ENCODE results near the gene MAGI2.

Gene MAGI2

DNA sequence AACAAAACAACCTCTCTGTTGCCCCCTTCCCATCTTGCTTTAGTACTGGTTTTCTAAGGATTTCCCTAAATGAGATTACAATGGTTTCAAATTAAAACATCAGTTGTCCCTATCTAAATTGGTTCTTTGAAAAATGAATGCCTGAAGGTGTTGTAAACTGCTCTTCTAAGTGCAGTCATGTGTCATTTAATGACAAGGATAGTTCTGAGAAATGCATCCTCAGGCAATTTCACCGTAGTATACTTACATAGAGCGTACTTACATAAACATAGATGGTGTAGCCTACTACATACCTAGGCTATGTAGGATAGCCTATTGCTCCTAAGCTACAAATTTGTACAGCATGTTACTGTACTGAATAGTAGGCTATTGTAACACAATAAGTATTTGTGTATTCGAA is 278.1 kb downstream of the MAGI2 start:
- no peaks in the 10 kb centered on the region for H3K9me3 ChIP-seq (ENCODE audit: control insufficient read depth, insufficient read depth, low read length)
- no peaks in the 10 kb centered on the region for H3F3A ChIP-seq (ENCODE audit: control insufficient read depth, insufficient read depth)
- H3K4me3 ChIP-seq (ENCODE audit: low read length): no peak overlapping the region
- H3K4me1 ChIP-seq (ENCODE audit: control insufficient read depth, low read length): no peaks in the 10 kb centered on the region
- H4K20me1 ChIP-seq (ENCODE audit: control insufficient read depth, insufficient read depth, low read depth, low read length): no peaks in the 10 kb centered on the region
- H3K36me3 ChIP-seq (ENCODE audit: control insufficient read depth, low read length): no peaks in the 10 kb centered on the region
- H3K79me2 ChIP-seq (ENCODE audit: control insufficient read depth, low read length): no peaks in the 10 kb centered on the region
- no peaks in the 10 kb centered on the region for H3K9me2 ChIP-seq (replicated peaks; ENCODE audit: control insufficient read depth, low read length)
- no peak overlapping the region for H3K27ac ChIP-seq (ENCODE audit: low read depth, low read length)
- TF ChIP-seq EZH2phosphoT487 (IDR thresholded peaks at IDR 0.05; ENCODE audit: borderline replicate concordance, low read length): no peak
- TF ChIP-seq, protein P1, sequence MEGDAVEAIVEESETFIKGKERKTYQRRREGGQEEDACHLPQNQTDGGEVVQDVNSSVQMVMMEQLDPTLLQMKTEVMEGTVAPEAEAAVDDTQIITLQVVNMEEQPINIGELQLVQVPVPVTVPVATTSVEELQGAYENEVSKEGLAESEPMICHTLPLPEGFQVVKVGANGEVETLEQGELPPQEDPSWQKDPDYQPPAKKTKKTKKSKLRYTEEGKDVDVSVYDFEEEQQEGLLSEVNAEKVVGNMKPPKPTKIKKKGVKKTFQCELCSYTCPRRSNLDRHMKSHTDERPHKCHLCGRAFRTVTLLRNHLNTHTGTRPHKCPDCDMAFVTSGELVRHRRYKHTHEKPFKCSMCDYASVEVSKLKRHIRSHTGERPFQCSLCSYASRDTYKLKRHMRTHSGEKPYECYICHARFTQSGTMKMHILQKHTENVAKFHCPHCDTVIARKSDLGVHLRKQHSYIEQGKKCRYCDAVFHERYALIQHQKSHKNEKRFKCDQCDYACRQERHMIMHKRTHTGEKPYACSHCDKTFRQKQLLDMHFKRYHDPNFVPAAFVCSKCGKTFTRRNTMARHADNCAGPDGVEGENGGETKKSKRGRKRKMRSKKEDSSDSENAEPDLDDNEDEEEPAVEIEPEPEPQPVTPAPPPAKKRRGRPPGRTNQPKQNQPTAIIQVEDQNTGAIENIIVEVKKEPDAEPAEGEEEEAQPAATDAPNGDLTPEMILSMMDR (IDR thresholded peaks at IDR 0.05; ENCODE audit: low read depth, low read length, poor library complexity, severe bottlenecking): no peak
- H3K4me2 ChIP-seq (ENCODE audit: low read length): no peak overlapping the region
- H3K27me3 ChIP-seq (ENCODE audit: control insufficient read depth, low read length): no peaks in the 10 kb centered on the region

DNA sequence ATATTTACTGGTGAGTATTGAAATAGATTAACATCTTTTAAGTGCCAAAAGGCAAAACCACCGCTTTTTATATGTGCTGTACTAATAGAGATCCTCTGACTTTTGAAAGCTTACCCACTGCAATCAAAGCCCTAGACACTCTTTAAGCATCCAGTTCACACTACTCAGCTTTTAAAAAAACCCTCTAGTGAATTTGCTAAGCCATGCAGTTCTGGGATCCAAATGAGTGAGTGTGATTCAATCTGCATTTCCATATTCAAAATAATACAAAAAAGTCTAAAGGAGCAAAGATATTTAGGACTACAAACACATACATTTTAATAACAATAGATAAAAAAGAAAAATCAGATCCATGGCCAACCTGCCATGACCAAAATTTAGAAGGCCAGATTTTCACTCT is 288.2 kb downstream of the MAGI2 start:
- Histone ChIP-seq H3K9me3 (ENCODE audit: control insufficient read depth, insufficient read depth, low read length) (0 out of 2 replicates have a peak, but pooled peaks cover 2% of the 10 kb centered on the region), H4K20me1 (ENCODE audit: control insufficient read depth, insufficient read depth, low read depth, low read length) (no peaks in the 10 kb centered on the region), H3K79me2 (ENCODE audit: control insufficient read depth, low read length) (no peaks in the 10 kb centered on the region), H3K27ac (ENCODE audit: low read depth, low read length) (no peak overlapping the region), H3K27me3 (ENCODE audit: control insufficient read depth, low read length) (no peaks in the 10 kb centered on the region), H3K4me3 (ENCODE audit: low read length) (no peak overlapping the region), H3K36me3 (ENCODE audit: control insufficient read depth, low read length) (no peaks in the 10 kb centered on the region), H3K4me1 (ENCODE audit: control insufficient read depth, low read length) (no peaks in the 10 kb centered on the region), H3K9me2 (replicated peaks; ENCODE audit: control insufficient read depth, low read length) (no peaks in the 10 kb centered on the region), H3F3A (ENCODE audit: control insufficient read depth, insufficient read depth) (no peaks in the 10 kb centered on the region), H3K4me2 (ENCODE audit: low read length) (no peak overlapping the region)
- TF ChIP-seq, protein P1 (IDR thresholded peaks at IDR 0.05; ENCODE audit: low read depth, low read length, poor library complexity, severe bottlenecking): no peak
- no peak for TF ChIP-seq EZH2phosphoT487 (IDR thresholded peaks at IDR 0.05; ENCODE audit: borderline replicate concordance, low read length)

DNA sequence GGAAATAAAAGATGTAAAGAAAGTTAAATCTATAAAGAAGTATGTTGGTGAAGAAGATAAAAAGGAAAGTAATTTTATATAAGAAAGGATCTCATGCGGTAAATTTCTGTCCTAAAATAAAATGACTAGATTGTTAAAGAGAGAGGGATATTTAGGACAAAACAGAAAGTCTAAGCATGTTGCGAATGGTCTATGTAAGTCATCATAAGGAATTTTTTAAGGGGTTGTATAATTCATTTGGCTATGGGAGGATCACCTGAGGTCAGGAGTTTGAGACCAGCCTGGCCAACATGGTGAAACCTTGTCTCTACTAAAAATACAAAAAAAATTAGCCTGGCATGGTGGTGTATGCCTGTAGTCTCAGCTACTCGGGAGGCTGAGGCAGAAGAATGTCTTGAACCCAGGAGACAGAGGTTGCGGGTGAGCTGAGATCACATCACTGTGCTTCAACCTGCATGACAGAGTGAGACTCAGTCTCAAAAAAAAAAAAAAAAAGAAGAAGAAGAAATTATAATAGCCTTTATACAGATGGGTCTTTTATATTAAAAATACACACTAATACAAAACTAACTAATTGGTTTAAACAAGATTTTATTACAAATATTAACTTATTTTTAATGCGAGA is 294.3 kb downstream of the MAGI2 start:
- no peak overlapping the region for H3K4me3 ChIP-seq (ENCODE audit: low read length)
- H3K27ac ChIP-seq (ENCODE audit: low read depth, low read length): no peak overlapping the region
- H3K79me2 ChIP-seq (ENCODE audit: control insufficient read depth, low read length): no peaks in the 10 kb centered on the region
- H3K9me3 ChIP-seq (ENCODE audit: control insufficient read depth, insufficient read depth, low read length): peaks cover 4% of the 10 kb centered on the region; the same call in 1 of the 2 replicates
- H3K4me1 ChIP-seq (ENCODE audit: control insufficient read depth, low read length): no peaks in the 10 kb centered on the region
- no peaks in the 10 kb centered on the region for H3K36me3 ChIP-seq (ENCODE audit: control insufficient read depth, low read length)
- TF ChIP-seq, protein P1 (IDR thresholded peaks at IDR 0.05; ENCODE audit: low read depth, low read length, poor library complexity, severe bottlenecking): no peak
- TF ChIP-seq EZH2phosphoT487 (IDR thresholded peaks at IDR 0.05; ENCODE audit: borderline replicate concordance, low read length): no peak
- H3F3A ChIP-seq (ENCODE audit: control insufficient read depth, insufficient read depth): no peaks in the 10 kb centered on the region
- H3K27me3 ChIP-seq (ENCODE audit: control insufficient read depth, low read length): no peaks in the 10 kb centered on the region
- no peaks in the 10 kb centered on the region for H3K9me2 ChIP-seq (replicated peaks; ENCODE audit: control insufficient read depth, low read length)
- H3K4me2 ChIP-seq (ENCODE audit: low read length): no peak overlapping the region
- no peaks in the 10 kb centered on the region for H4K20me1 ChIP-seq (ENCODE audit: control insufficient read depth, insufficient read depth, low read depth, low read length)
